Raji (cell line): ENCODE measurements around the gene PTDSS2.

Experiments used
- POLR2A ChIP-seq: IDR thresholded peaks from 2 replicates; pipeline ENCODE4 v1.6.1; 2011; ENCODE audit warnings: low read depth, low read length, control low read depth; ENCODE audit not compliant: insufficient read depth

PTDSS2 gene

GRCh38 chr11:515131-515530, 65.1 kb downstream of the PTDSS2 start:
- TF ChIP-seq POLR2A: no peak

DNA sequence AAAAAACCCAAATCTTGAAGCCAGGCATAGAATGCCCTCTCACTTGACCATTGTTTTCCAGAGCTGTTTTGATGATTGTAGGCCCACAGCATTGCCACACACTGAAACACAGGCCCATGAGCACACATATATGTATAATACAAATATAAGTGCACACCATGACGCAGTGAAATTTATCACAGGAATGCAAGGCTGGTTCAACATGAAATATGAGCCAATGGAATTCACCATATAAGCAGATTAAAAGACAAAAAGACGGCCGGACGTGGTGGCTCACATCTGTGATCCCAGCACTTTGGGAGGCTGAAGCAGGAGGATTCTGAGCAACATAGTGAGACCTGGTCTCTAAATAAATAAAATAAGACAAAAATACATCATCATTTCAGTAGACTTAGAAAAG, 66.3 kb downstream of the PTDSS2 start:
- TF ChIP-seq POLR2A: no peak

- TF ChIP-seq POLR2A: peak; percentile 76
Measured at GRCh38 chr11:518463-519202, 68.6 kb downstream of the PTDSS2 start.

DNA sequence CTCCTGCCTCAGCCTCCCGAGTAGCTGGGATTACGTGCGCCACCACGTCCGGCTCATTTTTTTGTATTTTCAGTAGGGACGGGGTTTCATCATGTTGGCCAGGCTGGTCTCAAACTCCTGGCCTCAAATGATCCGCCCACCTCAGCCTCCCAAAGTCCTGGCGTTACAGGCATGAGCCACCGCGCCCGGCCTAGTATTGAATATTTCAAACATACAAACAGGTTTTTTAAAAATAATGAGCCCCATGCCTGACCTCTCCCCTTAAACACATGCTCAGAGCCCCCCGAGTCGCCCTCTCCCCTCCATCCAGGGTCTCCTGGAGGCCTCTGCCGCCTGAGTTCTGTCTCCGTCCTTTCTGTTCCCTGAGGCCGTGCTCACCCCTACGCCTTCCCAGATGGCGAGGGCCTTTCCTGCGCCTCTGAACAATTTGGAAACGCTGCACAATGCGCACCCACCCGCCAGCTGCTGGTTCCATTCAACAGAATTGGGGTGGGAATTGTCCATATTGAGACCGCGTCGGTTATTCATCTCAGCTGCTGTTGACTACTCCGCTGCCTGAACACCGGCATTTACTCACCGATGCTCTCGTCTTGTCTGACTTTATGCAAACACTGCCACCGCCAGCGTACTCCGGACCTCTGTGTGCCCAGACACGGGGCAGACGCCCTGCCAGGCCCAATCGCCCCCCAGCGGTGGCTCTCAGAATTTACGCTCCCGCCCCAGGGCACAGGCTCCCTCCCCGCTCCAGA, 70.5 kb downstream of the PTDSS2 start:
- TF ChIP-seq POLR2A: no peak

GRCh38 chr11:521177-521688, 71.2 kb downstream of the PTDSS2 start:
- no peak for TF ChIP-seq POLR2A

DNA sequence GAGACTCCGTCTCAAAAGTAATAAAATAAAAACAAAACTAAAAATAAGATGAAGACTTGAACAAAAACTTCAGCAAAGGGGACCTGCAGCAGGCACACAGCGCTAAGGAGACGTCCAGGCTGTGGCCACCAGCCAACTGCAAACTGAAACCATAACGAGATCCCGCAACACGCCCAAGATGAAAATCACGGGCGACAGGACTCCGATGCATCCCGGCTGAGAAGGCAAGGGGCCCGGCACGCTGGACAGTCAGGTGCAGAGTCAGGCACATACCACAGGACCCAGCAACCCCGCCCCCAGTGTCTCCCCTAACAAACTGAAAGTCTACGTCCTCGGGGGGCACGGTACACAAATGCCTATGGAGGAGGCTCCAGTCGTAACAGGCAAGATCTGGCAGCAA, 76.1 kb downstream of the PTDSS2 start:
- no peak for TF ChIP-seq POLR2A

- no peak for TF ChIP-seq POLR2A
Measured at GRCh38 chr11:528166-528814, 78.2 kb downstream of the PTDSS2 start.

DNA sequence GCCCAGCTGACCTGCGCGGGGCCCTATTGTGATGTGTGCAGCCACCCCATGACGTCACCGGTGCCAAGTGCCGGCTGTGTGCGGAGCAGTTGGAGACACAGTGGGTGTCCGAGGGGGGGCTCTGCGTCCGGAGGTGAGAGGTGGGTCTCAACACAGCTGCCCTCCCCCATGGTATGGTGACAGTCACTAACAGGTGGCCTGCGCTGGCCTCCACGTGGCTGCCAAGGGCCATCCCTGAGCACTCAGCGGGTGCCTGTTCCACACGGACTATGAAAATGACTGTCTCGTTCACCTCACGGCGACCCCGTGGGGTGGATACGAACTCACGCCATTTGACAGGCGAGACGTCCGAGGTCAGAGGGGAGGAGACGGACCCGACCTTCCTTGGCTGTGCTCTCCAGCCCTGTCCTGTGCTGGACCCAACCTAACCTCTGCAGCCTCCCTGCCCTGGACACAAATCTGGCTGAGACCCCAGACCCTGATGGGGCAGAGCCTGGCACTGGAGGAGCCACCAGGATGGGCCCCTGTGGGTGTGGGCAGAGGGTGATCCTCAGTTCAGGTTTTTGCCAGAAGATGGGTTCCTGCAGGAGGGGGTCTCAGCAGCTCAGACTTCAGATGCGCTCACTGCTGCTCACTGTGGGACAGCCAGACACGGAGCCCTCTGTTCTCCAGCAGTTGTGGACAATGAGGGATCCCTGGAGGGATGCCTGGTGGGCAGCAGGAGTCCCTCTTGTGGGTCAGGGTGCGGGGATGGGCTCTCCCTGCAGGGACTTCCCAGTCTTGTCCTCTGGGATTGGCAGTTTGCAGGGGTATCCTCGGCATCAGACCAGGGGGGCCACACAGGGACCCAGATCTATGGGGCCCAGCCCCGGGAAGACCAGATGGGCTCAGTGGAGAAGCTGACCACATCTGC, 79.0 kb downstream of the PTDSS2 start:
- TF ChIP-seq POLR2A: no peak

DNA sequence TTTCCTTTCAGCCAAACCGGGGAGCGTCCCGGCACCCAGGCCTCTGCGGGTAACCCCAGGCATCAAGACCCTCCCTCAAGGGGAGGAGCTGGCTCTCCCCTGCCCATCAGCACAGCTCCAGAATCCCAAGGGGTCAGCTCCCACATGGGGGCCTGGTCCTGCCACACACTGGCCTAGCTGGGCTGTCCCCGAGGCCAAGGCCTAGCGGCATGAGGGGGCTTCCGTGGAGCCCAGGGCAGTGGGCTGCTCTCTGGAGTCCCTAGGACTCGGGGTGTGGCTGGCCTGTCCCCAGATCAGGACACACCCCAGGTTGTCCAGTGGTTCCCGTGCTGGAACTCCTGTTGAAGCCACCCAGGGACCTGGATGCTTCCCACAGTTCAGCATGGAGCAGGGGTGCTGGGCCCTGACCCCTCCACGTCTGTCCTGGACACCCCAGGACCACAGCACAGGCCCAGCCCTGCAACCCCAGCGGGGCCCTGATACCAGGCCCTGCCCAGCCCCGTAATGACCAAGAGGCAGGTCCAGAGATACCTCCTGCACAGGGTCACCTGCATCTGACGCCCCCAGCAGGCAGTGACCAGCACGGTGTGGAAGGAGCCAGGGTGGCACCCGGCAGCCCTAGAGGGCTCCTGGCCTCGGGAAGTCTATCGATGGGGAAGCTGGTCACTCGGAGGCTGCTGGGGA, 79.8 kb downstream of the PTDSS2 start:
- TF ChIP-seq POLR2A: no peak

DNA sequence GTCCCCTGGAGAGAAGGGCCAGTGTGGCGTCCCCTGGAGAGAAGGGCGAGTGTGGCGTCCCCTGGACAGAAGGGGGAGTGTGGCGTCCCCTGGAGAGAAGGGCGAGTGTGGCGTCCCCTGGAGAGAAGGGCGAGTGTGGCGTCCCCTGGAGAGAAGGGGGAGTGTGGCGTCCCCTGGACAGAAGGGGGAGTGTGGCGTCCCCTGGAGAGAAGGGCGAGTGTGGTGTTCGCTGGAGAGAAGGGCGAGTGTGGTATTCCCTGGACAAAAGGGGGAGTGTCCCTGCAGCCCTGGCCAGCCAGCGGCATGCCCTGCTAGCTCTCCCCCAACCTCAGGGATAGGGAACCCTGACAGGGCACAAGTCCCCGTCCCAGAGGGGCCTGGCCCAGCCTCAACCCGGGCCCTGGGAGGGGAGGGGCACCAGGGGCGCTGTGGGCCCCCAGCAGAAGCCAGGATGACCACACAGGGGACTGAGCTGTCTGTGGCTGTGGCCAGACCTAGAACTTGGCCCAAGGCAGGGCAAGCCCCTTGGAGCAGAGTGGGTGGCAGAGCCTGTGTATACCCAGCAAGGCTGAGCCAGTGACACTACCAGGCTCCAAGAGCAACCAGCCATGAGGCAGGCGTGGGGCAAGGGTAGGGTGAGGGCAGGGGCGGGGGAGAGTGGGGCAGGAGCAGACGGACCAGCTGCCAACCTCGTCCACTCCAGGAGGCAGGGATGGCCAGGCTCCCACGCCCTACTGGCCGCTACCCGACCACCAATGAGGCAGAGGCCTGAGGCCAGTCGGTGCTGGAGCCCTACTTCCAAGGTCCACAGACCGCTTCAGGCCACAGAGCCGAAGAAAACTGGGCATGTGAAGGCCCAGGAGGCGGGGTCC, 81.1 kb downstream of the PTDSS2 start:
- no peak for TF ChIP-seq POLR2A

- no peak for TF ChIP-seq POLR2A
Measured at GRCh38 chr11:531919-532526, 81.9 kb downstream of the PTDSS2 start.

DNA sequence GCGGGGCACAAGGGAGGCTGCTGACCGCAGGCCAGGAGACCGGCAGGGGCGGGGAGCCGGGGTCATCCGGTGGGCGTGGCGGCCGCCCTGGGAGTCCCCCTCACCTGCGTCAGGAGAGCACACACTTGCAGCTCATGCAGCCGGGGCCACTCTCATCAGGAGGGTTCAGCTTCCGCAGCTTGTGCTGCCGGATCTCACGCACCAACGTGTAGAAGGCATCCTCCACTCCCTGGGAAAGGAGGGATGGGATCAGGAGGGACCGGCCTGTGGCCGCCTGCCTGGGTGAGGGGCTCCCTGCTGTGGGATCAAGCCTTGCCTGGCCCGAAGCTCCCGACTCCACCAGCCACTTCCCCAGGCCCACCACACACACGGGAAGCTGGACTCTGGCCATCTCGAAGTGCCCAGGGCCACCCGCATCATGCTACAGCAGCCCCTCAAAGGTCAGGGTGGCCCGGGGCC, 82.5 kb downstream of the PTDSS2 start:
- TF ChIP-seq POLR2A: no peak

DNA sequence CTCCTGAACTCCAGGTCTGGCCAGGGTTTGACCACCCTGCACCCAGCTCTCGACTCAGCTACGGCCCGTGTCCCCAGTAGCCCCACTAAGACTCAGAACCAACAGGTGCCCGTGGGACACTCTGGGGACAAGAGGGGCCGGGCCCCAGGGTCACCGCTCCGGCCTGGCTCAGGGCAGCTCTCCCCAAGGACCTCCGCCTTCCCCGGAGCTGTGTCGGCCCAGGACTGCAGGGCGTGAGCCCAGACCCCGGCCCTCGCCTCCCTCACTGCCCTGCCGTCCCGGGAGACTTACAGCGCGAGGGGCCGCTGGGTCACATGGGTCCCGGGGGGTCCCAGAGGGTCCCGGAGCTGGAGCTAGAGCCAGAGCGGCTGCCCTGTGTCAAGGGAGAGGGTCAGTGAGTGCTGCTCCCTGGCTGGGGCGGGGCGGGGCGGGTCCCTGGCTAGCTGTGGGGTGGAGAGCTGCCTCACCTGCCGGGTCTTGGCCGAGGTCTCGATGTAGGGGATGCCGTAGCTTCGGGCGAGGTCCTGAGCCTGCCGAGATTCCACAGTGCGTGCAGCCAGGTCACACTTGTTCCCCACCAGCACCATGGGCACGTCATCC, 83.0 kb downstream of the PTDSS2 start:
- TF ChIP-seq POLR2A: no peak
